ENCODE data around the gene CNIH3.

The CNIH3 gene

GRCh38 chr1:224696021-224696420 is 79.9 kb downstream of the CNIH3 start:
- H3K4me3 ChIP-seq (ENCODE audit: control insufficient read depth, low read depth, low read length), result no peak overlapping the region
- DNase-seq (ENCODE audit: low read depth), result no peak
- TF ChIP-seq, protein P1, sequence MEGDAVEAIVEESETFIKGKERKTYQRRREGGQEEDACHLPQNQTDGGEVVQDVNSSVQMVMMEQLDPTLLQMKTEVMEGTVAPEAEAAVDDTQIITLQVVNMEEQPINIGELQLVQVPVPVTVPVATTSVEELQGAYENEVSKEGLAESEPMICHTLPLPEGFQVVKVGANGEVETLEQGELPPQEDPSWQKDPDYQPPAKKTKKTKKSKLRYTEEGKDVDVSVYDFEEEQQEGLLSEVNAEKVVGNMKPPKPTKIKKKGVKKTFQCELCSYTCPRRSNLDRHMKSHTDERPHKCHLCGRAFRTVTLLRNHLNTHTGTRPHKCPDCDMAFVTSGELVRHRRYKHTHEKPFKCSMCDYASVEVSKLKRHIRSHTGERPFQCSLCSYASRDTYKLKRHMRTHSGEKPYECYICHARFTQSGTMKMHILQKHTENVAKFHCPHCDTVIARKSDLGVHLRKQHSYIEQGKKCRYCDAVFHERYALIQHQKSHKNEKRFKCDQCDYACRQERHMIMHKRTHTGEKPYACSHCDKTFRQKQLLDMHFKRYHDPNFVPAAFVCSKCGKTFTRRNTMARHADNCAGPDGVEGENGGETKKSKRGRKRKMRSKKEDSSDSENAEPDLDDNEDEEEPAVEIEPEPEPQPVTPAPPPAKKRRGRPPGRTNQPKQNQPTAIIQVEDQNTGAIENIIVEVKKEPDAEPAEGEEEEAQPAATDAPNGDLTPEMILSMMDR (conservative IDR thresholded peaks at IDR 0.05; ENCODE audit: control insufficient read depth, insufficient read depth, low read depth, low read length), result no peak

DNA sequence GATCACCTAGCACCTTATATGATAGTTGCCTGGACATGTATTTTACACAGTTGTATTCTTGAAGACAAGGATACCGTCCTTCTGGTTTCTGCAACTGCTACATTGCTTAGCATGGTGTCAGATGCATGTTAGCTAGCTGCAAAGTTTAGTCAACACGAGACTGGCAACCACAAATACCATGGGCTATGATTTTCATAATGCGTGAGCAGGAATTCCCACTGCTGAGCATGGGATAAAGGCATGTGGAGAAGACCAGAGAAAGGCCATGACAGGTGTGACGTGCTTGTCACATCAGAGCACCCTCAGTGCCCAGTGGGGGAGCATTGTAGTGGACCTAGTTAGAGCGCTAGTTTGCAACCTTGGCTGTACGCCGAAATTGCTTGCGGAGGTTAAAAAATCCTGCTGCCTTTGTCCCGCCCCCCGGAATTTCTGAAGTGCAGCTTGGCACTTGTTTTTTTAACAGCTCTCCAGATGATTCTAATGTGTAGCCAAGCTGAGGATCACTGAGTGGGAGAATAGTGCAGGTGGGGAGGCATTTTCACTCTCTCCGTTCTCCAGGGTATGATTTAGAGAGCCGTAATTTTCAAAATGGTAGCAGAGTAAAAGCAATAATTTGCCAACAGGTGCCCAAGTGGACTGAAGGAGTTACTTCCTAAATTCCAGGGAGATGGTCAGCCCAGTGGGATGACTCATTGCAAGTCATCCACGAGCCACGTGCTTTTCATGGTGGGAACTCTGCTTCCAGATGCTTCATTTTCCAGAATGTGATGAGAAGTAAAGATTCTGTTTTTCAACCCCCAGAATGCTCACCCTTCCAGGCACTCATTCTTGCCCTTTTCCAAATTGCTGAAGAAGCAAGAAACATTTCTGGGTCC is 81.0 kb downstream of the CNIH3 start:
- H3K4me3 ChIP-seq (ENCODE audit: control insufficient read depth, low read depth, low read length), result no peak overlapping the region
- peak; percentile 87 for DNase-seq (ENCODE audit: low read depth)
- TF ChIP-seq, protein P1 (conservative IDR thresholded peaks at IDR 0.05; ENCODE audit: control insufficient read depth, insufficient read depth, low read depth, low read length), result no peak

GRCh38 chr1:224698015-224698451 is 81.9 kb downstream of the CNIH3 start:
- TF ChIP-seq, protein P1 (conservative IDR thresholded peaks at IDR 0.05; ENCODE audit: control insufficient read depth, insufficient read depth, low read depth, low read length), result no peak
- H3K4me3 ChIP-seq (ENCODE audit: control insufficient read depth, low read depth, low read length), result no peak overlapping the region
- no peak for DNase-seq (ENCODE audit: low read depth)

GRCh38 chr1:224700918-224701531 is 84.9 kb downstream of the CNIH3 start:
- H3K4me3 ChIP-seq (ENCODE audit: control insufficient read depth, low read depth, low read length), result no peak overlapping the region
- peak; percentile 42 for DNase-seq (ENCODE audit: low read depth)
- TF ChIP-seq, protein P1 (conservative IDR thresholded peaks at IDR 0.05; ENCODE audit: control insufficient read depth, insufficient read depth, low read depth, low read length), result peak; percentile 57

GRCh38 chr1:224703702-224704101 is 87.6 kb downstream of the CNIH3 start:
- DNase-seq (ENCODE audit: low read depth), result no peak
- TF ChIP-seq, protein P1 (conservative IDR thresholded peaks at IDR 0.05; ENCODE audit: control insufficient read depth, insufficient read depth, low read depth, low read length), result no peak
- H3K4me3 ChIP-seq (ENCODE audit: control insufficient read depth, low read depth, low read length), result no peak overlapping the region

DNA sequence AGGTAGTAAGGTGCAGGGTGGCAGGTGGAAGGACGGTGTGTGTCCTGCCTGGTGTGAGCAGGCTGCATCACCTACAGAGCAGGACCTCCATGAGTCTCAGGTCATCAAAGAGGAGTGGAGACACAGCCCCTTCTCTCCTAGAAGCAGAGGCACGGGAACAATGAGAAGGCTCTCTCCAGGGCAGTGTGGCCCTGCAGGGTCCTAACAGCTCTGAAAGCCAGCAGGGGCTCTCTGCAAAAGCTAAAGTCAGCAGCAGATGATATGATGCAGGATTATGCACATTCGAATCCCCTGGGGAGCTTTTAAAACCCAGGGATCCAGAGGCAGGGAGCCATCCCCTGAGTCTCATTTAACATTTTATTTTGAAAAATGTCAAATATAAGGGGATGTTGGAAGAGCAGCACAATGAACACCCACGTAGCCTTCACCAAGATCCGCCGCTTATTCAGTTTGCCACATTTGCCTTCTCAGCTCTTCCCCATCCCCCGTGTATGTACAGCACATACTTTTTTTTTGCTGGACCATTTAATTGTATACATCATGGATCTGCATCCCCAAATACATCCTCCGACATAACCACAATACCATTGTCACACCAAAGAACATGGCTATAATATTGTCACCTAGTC is 88.1 kb downstream of the CNIH3 start:
- no peak overlapping the region for H3K4me3 ChIP-seq (ENCODE audit: control insufficient read depth, low read depth, low read length)
- DNase-seq (ENCODE audit: low read depth), result no peak
- TF ChIP-seq, protein P1 (conservative IDR thresholded peaks at IDR 0.05; ENCODE audit: control insufficient read depth, insufficient read depth, low read depth, low read length), result no peak
